HepG2 (cell line): ENCODE data around the gene PRPSAP1. TPM values are rescaled to one million over a fixed set of nuclear protein-coding genes. Genes with fewer than 3 reads are reported as not detected.

Experiments
- KIAA2018 ChIP-seq: sonication (generic); formaldehyde crosslinking; IDR thresholded peaks from 2 replicates; pipeline ENCODE4 v1.5.0; 2020; ENCODE audit warnings: mild to moderate bottlenecking, missing genetic modification reagents, borderline replicate concordance
- PRDM10 ChIP-seq: sonication (generic); formaldehyde crosslinking; IDR thresholded peaks from 2 replicates; pipeline ENCODE4 v1.4.0; 2020; ENCODE audit warnings: low read depth, missing genetic modification reagents
- ZBTB20 ChIP-seq: sonication (generic); formaldehyde crosslinking; IDR thresholded peaks from 2 replicates; pipeline ENCODE4 v1.8.1; 2023; ENCODE audit warnings: missing genetic modification reagents, low read depth, mild to moderate bottlenecking, borderline replicate concordance
- ZNF143 ChIP-seq: sonication (generic); formaldehyde crosslinking; IDR thresholded peaks from 2 replicates; pipeline ENCODE4 v1.4.0; 2020; ENCODE audit warnings: missing genetic modification reagents
- ZNF430 ChIP-seq: sonication (generic); formaldehyde crosslinking; IDR thresholded peaks from 2 replicates; pipeline ENCODE4 v1.9.0; 2021; ENCODE audit warnings: mild to moderate bottlenecking, missing genetic modification reagents
- ZNF501 ChIP-seq: sonication (generic); formaldehyde crosslinking; IDR thresholded peaks from 2 replicates; pipeline ENCODE4 v1.5.1; 2020; ENCODE audit warnings: mild to moderate bottlenecking, moderate library complexity, missing genetic modification reagents
- ZNF564 ChIP-seq: sonication (generic); formaldehyde crosslinking; IDR thresholded peaks from 2 replicates; pipeline ENCODE4 v1.8.1; 2023; ENCODE audit warnings: mild to moderate bottlenecking, missing genetic modification reagents
- ZNF607 ChIP-seq: sonication (generic); formaldehyde crosslinking; IDR thresholded peaks from 2 replicates; pipeline ENCODE4 v1.5.1; 2020; ENCODE audit warnings: missing genetic modification reagents, mild to moderate bottlenecking, borderline replicate concordance
- ZNF660 ChIP-seq: sonication (generic); formaldehyde crosslinking; IDR thresholded peaks from 2 replicates; pipeline ENCODE4 v1.5.1; 2020; ENCODE audit warnings: mild to moderate bottlenecking, low read depth, missing genetic modification reagents, borderline replicate concordance
- polyA plus RNA-seq, 8 experiments: library from polyadenylated mRNA; depleted of rRNA in 3 of 8; stranded (reverse) in 7 of 8; unstranded in 1 of 8; fragments of >200 nt; fragmentation: Illumina TruSeq in 4 of 8; extraction: Trizol in 4 of 8; gene quantifications; 2 replicates each; pipeline versions ENCODE4 v1.2.1 to v1.2.3, GENCODE V29; 2011 to 2016; ENCODE audit warnings: low read depth in 4 of 8, missing spikeins in 1 of 8, mixed read lengths in 1 of 8; ENCODE audit not compliant: insufficient read depth in 1 of 8
- total RNA-seq, 5 experiments: library from RNA; depleted of rRNA; stranded (reverse); fragments of >200 nt; fragmentation: Illumina TruSeq; extraction: Trizol; gene quantifications; 2 replicates each; pipeline ENCODE4 v1.2.3, GENCODE V29; 2016; ENCODE audit warnings: low read depth in 1 of 5
- TF ChIP-seq, protein P1 (sequence below): sonication (generic); formaldehyde crosslinking; conservative IDR thresholded peaks from 2 replicates; pipeline ENCODE4 v1.4.0; 2020; ENCODE audit warnings: missing genetic modification reagents

Gene PRPSAP1
- total and polyA plus RNA-seq, 2 of the 13 experiments (the other 11 are each of a cell fraction or from before 2014, with no cell fraction given) = 91.1 to 314 TPM

- TF ChIP-seq ZNF501 (CRISPR knock-in tag) (peak; percentile 27; the same call in 1 of the 2 replicates), ZBTB20 (no peak), KIAA2018 (CRISPR knock-in tag) (no peak), ZNF430 (CRISPR knock-in tag) (no peak), ZNF564 (CRISPR knock-in tag) (no peak), ZNF607 (no peak), ZNF143 (CRISPR knock-in tag) (no peak; the same call in 1 of the 2 replicates), PRDM10 (CRISPR knock-in tag) (no peak), ZNF660 (CRISPR knock-in tag) (no peak)
- TF ChIP-seq, protein P1, sequence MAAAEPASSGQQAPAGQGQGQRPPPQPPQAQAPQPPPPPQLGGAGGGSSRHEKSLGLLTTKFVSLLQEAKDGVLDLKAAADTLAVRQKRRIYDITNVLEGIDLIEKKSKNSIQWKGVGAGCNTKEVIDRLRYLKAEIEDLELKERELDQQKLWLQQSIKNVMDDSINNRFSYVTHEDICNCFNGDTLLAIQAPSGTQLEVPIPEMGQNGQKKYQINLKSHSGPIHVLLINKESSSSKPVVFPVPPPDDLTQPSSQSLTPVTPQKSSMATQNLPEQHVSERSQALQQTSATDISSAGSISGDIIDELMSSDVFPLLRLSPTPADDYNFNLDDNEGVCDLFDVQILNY (CRISPR knock-in tag) = no peak
These were observed 44.2 kb upstream of the PRPSAP1 start (continued) for GRCh38 chr17:76397687-76398522.
